BLaER1 (cell line): ENCODE measurements around the gene APOL6.

ENCODE experiments used
- H3K27ac ChIP-seq: shearing (Covaris generic); formaldehyde crosslinking; 2 replicates; pipeline ENCODE4 v1.8.1; 2022
- H3K27me3 ChIP-seq: shearing (Covaris generic); formaldehyde crosslinking; 2 replicates; pipeline ENCODE4 v1.8.1; 2022
- H3K36me3 ChIP-seq: shearing (Covaris generic); formaldehyde crosslinking; 2 replicates; pipeline ENCODE4 v1.8.1; 2022
- H3K4me1 ChIP-seq: shearing (Covaris generic); formaldehyde crosslinking; 2 replicates; pipeline ENCODE4 v1.8.1; 2022
- H3K4me2 ChIP-seq: shearing (Covaris generic); formaldehyde crosslinking; 2 replicates; pipeline ENCODE4 v1.8.1; 2022
- H3K4me3 ChIP-seq: shearing (Covaris generic); formaldehyde crosslinking; 2 replicates; pipeline ENCODE4 v1.8.1; 2022
- H3K9ac ChIP-seq: shearing (Covaris generic); formaldehyde crosslinking; 2 replicates; pipeline ENCODE4 v1.8.1; 2022
- H3K9me3 ChIP-seq: shearing (Covaris generic); formaldehyde crosslinking; 2 replicates; pipeline ENCODE4 v1.8.1; 2022
- H4K20me1 ChIP-seq: shearing (Covaris generic); formaldehyde crosslinking; 2 replicates; pipeline ENCODE4 v1.8.1; 2022
- Cebpa-rat ChIP-seq: shearing (Covaris generic); IDR thresholded peaks from 2 replicates; pipeline ENCODE4 v1.8.1; 2022

APOL6 gene

DNA sequence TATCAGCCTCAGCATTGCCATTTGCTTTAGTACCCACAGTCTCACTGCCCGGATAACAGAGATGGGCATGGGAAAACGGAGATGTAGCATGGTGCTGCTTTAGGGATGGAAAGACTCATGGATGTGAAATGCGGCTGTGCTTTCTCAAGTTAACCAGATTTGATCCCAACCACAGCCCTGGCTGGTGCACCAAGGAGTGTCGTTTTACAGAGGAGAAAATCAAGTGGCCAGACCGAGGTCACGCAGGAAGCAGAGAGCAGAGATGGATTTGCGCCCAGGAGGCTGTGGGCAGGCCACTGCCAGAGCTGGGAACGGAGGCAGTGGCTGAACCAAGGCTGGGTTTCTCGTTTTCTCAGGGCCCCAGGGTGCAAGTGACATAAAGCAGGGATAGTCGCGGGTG is 40.2 kb upstream of the APOL6 start:
- no peak overlapping the region for H3K27ac ChIP-seq
- H3K9me3 ChIP-seq = no peaks in the 10 kb centered on the region
- TF ChIP-seq Cebpa-rat = no peak
- H4K20me1 ChIP-seq = no peaks in the 10 kb centered on the region
- no peak overlapping the region for H3K4me3 ChIP-seq
- H3K9ac ChIP-seq = no peak overlapping the region
- 0 out of 2 replicates have a peak overlapping the region, but pooled peaks have one; percentile 59 for H3K4me2 ChIP-seq
- no peaks in the 10 kb centered on the region for H3K36me3 ChIP-seq
- no peaks in the 10 kb centered on the region for H3K27me3 ChIP-seq
- H3K4me1 ChIP-seq = peaks cover 62% of the 10 kb centered on the region

GRCh38 chr22:35609261-35609660 is 39.0 kb upstream of the APOL6 start:
- H3K36me3 ChIP-seq = no peaks in the 10 kb centered on the region
- no peak for TF ChIP-seq Cebpa-rat
- H4K20me1 ChIP-seq = no peaks in the 10 kb centered on the region
- H3K27ac ChIP-seq = no peak overlapping the region
- H3K27me3 ChIP-seq = no peaks in the 10 kb centered on the region
- H3K4me2 ChIP-seq = peak overlapping the region; percentile 59
- no peak overlapping the region for H3K9ac ChIP-seq
- H3K4me1 ChIP-seq = peaks cover 61% of the 10 kb centered on the region
- no peak overlapping the region for H3K4me3 ChIP-seq
- no peaks in the 10 kb centered on the region for H3K9me3 ChIP-seq

DNA sequence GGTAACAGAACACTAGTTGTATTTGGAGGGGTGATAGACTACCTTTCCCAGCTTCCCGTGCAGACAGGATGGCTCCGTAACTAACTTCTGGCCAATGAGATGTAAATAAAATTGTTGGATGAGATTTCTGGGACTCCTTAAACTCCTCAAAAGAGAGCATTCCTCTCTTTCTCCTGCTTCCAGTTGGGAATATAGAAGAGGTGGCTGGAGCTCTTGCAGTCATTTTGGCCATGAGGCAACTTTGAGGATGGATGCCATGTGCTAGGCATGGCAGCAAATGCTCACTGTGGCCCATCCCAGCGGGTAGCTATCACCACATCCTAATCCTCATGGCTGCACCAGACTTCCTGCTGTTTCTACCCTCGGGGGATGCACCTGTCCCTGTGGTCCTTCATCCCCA is 38.5 kb upstream of the APOL6 start:
- TF ChIP-seq Cebpa-rat = no peak
- H3K27ac ChIP-seq = no peak overlapping the region

DNA sequence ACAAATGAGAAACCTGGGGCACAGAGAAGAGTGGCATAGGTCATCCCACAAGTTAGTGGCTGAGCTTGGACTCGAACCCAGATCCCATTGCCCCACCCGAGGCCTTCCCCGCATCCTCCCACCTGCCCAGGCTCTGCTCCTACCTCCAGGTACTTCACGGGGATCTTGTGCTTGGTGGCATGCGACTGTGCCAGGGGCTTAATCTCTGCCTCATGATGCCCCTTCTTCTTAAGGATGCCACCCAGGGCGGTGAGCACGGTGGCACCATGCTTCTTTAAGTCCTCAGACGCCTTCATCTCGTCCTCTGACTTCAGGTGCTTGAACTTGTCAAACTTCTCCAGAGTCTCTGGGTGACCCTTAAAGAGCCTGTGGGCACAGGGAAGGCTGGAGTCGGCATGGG is 37.5 kb upstream of the APOL6 start:
- H3K27ac ChIP-seq = no peak overlapping the region
- peak overlapping the region; percentile 74; the same call in 1 of the 2 replicates for H3K4me2 ChIP-seq
- no peaks in the 10 kb centered on the region for H4K20me1 ChIP-seq
- peaks cover 60% of the 10 kb centered on the region for H3K4me1 ChIP-seq
- no peaks in the 10 kb centered on the region for H3K27me3 ChIP-seq
- H3K4me3 ChIP-seq = no peak overlapping the region
- TF ChIP-seq Cebpa-rat = no peak
- H3K9ac ChIP-seq = no peak overlapping the region
- H3K9me3 ChIP-seq = no peaks in the 10 kb centered on the region
- no peaks in the 10 kb centered on the region for H3K36me3 ChIP-seq

More for the DNA sequence above, 38.5 kb upstream of the APOL6 start:
- no peaks in the 10 kb centered on the region for H3K36me3 ChIP-seq
- H3K9ac ChIP-seq = no peak overlapping the region
- H3K4me3 ChIP-seq = no peak overlapping the region
- H3K27me3 ChIP-seq = no peaks in the 10 kb centered on the region
- H3K4me1 ChIP-seq = peaks cover 56% of the 10 kb centered on the region
- H4K20me1 ChIP-seq = no peaks in the 10 kb centered on the region
- peak overlapping the region; percentile 59 for H3K4me2 ChIP-seq
- H3K9me3 ChIP-seq = no peaks in the 10 kb centered on the region

DNA sequence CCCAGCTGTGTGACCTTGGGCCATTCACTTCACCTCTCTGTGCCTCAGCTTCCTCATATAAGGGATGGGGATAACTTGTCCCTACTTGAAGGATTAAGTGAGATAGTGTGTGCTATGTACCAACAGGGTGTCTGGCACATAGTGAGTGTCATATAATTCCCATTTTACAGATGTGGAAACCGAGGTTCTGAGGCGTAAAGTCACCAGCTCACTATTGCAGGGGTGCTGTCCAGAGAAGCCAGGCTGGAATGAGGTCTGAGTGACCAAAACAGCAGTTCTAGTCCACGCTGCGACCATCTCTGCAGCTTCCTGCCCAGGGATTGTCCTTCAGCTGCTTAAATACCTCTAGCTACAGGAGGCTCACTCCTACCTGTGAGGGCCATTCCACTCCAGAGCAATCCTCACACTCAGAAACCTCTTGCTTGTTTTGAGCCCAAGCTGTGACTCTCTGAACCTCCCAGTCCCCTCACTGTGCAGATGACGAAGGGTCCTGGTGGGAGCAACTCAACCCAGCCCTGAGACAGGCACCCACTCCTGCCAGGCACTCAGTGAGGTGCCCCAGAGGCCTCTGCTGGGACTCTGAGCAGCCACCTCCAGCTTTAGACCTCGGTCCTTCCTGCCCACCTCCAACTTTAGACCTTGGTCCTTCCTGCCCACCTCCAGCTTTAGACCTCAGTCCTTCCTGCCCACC is 36.9 kb upstream of the APOL6 start:
- Histone ChIP-seq H3K9ac (peak overlapping the region; percentile 10; the same call in 1 of the 2 replicates), H3K27me3 (no peaks in the 10 kb centered on the region), H3K27ac (peak overlapping the region; percentile 44; the same call in 1 of the 2 replicates), H3K4me3 (no peak overlapping the region), H3K36me3 (no peaks in the 10 kb centered on the region), H3K4me2 (peak overlapping the region; percentile 74), H4K20me1 (no peaks in the 10 kb centered on the region), H3K9me3 (no peaks in the 10 kb centered on the region), H3K4me1 (peaks cover 66% of the 10 kb centered on the region)
- no peak for TF ChIP-seq Cebpa-rat

GRCh38 chr22:35611891-35612576 is 36.2 kb upstream of the APOL6 start:
- no peak overlapping the region for H3K4me3 ChIP-seq

GRCh38 chr22:35612903-35613302 is 35.3 kb upstream of the APOL6 start:
- no peak for TF ChIP-seq Cebpa-rat
- H3K4me1 ChIP-seq = peaks cover 81% of the 10 kb centered on the region
- H3K4me3 ChIP-seq = no peak overlapping the region
- no peaks in the 10 kb centered on the region for H3K27me3 ChIP-seq
- no peaks in the 10 kb centered on the region for H3K36me3 ChIP-seq
- H3K4me2 ChIP-seq = no peak overlapping the region
- no peak overlapping the region for H3K27ac ChIP-seq
- H3K9ac ChIP-seq = no peak overlapping the region
- no peaks in the 10 kb centered on the region for H3K9me3 ChIP-seq
- no peaks in the 10 kb centered on the region for H4K20me1 ChIP-seq

More at GRCh38 chr22:35611891-35612576, 36.2 kb upstream of the APOL6 start:
- H3K4me2 ChIP-seq = peak overlapping the region; percentile 74
- no peaks in the 10 kb centered on the region for H3K27me3 ChIP-seq
- H3K9me3 ChIP-seq = no peaks in the 10 kb centered on the region
- peak overlapping the region; percentile 44; the same call in 1 of the 2 replicates for H3K27ac ChIP-seq
- peak overlapping the region; percentile 10; the same call in 1 of the 2 replicates for H3K9ac ChIP-seq
- H4K20me1 ChIP-seq = no peaks in the 10 kb centered on the region
- no peak for TF ChIP-seq Cebpa-rat
- H3K4me1 ChIP-seq = peaks cover 73% of the 10 kb centered on the region
- H3K36me3 ChIP-seq = no peaks in the 10 kb centered on the region

DNA sequence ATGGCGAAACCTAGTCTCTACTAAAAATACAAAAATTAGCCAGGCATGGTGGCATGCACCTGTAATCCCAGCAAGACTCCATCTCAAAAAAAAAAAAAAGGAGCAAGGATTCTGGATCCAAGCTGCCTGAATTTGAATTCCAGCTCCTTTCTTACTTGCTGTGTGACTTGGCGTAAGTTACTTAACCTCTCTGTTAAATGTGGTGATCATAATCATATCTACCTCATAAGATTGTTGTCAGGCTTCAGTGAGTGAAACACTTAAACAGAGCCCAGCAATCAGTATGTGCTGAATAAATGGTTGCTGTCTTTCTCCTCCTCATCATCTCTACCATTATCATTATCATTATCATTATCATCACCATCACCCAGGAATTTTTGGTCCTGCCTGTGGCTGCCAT is 33.8 kb upstream of the APOL6 start:
- Histone ChIP-seq H3K4me1 (peaks cover 67% of the 10 kb centered on the region), H3K9me3 (no peaks in the 10 kb centered on the region), H3K36me3 (no peaks in the 10 kb centered on the region), H3K4me3 (no peak overlapping the region), H3K27me3 (no peaks in the 10 kb centered on the region), H3K9ac (no peak overlapping the region), H3K27ac (no peak overlapping the region), H3K4me2 (no peak overlapping the region), H4K20me1 (no peaks in the 10 kb centered on the region)
- TF ChIP-seq Cebpa-rat = no peak

GRCh38 chr22:35615156-35615555 is 33.1 kb upstream of the APOL6 start:
- Histone ChIP-seq H3K9me3 (no peaks in the 10 kb centered on the region), H3K27ac (no peak overlapping the region), H4K20me1 (no peaks in the 10 kb centered on the region), H3K27me3 (no peaks in the 10 kb centered on the region), H3K9ac (no peak overlapping the region), H3K36me3 (no peaks in the 10 kb centered on the region), H3K4me3 (no peak overlapping the region), H3K4me1 (peaks cover 60% of the 10 kb centered on the region), H3K4me2 (peak overlapping the region; percentile 80)
- TF ChIP-seq Cebpa-rat = peak; percentile 55; the same call in 1 of the 2 replicates

DNA sequence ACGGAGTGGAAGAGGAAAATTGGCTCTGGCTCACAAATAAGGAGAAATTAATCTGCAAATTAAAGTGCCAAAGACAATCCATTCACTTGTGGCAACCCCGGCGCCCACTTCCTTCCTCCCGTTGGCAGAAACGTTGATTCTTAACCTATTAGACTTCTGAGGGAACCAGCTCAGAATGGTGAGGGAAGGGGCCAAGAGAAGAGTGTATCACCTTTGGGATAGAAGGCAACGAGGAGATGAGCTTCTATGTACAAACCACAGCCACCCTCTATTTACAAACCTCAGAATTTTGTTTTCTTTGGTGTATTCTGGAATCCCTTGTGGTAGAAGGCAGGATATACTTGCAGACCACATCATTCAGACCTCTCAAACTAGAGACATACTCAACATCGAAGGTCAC is 32.2 kb upstream of the APOL6 start:
- peak overlapping the region; percentile 80 for H3K4me2 ChIP-seq
- H3K4me1 ChIP-seq = peaks cover 51% of the 10 kb centered on the region
- no peak for TF ChIP-seq Cebpa-rat

More for the DNA sequence above, 32.2 kb upstream of the APOL6 start:
- Histone ChIP-seq H3K9me3 (no peaks in the 10 kb centered on the region), H3K36me3 (no peaks in the 10 kb centered on the region), H4K20me1 (no peaks in the 10 kb centered on the region), H3K27ac (no peak overlapping the region), H3K27me3 (no peaks in the 10 kb centered on the region), H3K9ac (no peak overlapping the region), H3K4me3 (no peak overlapping the region; the same call in 1 of the 2 replicates)
